ENCODE measurements around the gene TRMT44. TPM values are rescaled to one million over a fixed set of nuclear protein-coding genes. Genes with fewer than 3 reads are reported as not detected.
A peak's percentile ranks its signal among the peaks of the same experiment; 100 is the strongest.

TRMT44 gene
- total RNA-seq, 3 donors from 2014 or later = 14.0 to 21.7 (median 17.1) TPM

DNA sequence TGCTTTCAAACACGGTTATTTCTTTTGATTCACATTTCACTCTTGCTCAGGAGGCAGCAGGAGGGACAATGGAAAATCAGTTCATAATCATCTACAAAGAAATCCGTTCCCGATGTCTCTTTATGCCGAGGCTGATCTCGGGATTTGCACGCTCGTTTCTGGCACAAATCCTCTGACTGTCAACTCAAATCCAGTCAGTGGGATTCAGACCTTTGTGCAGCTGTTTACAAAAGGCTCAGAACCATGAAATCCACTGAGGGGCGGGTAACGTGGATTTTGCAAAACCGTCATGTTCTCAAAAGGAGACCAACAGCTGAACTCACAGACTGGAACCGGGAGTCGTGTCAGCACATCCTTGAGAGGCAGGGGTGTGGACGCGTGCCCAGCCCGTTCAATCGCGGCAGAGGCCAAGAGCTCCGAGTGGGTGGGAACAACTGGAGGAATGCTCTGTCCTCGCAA, 46.5 kb upstream of the TRMT44 start:
- Histone ChIP-seq H3K9me3 (no peaks in the 10 kb centered on the region), H3K4me1 (ENCODE audit: low read depth) (no peaks in the 10 kb centered on the region), H3K36me3 (ENCODE audit: low read depth) (no peaks in the 10 kb centered on the region), H3K4me3 (no peak overlapping the region)
- ATAC-seq (peak; percentile 39), DNase-seq (peak; percentile 50 to 75 (median 60))
- intact Hi-C loops (cut with DNase I, micrococcal nuclease) = no loop called here
- TF ChIP-seq, protein P1, sequence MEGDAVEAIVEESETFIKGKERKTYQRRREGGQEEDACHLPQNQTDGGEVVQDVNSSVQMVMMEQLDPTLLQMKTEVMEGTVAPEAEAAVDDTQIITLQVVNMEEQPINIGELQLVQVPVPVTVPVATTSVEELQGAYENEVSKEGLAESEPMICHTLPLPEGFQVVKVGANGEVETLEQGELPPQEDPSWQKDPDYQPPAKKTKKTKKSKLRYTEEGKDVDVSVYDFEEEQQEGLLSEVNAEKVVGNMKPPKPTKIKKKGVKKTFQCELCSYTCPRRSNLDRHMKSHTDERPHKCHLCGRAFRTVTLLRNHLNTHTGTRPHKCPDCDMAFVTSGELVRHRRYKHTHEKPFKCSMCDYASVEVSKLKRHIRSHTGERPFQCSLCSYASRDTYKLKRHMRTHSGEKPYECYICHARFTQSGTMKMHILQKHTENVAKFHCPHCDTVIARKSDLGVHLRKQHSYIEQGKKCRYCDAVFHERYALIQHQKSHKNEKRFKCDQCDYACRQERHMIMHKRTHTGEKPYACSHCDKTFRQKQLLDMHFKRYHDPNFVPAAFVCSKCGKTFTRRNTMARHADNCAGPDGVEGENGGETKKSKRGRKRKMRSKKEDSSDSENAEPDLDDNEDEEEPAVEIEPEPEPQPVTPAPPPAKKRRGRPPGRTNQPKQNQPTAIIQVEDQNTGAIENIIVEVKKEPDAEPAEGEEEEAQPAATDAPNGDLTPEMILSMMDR (IDR thresholded peaks at IDR 0.05) = no peak

GRCh38 chr4:8394806-8395205, 45.8 kb upstream of the TRMT44 start:
- ATAC-seq (no peak), DNase-seq (no peak)
- intact Hi-C loops (cut with DNase I, micrococcal nuclease) = no loop called here
- H3K4me3 ChIP-seq = no peak overlapping the region
- TF ChIP-seq, protein P1 (IDR thresholded peaks at IDR 0.05) = no peak
- H3K9me3 ChIP-seq = no peaks in the 10 kb centered on the region
- H3K36me3 ChIP-seq (ENCODE audit: low read depth) = no peaks in the 10 kb centered on the region
- no peaks in the 10 kb centered on the region for H3K4me1 ChIP-seq (ENCODE audit: low read depth)

DNA sequence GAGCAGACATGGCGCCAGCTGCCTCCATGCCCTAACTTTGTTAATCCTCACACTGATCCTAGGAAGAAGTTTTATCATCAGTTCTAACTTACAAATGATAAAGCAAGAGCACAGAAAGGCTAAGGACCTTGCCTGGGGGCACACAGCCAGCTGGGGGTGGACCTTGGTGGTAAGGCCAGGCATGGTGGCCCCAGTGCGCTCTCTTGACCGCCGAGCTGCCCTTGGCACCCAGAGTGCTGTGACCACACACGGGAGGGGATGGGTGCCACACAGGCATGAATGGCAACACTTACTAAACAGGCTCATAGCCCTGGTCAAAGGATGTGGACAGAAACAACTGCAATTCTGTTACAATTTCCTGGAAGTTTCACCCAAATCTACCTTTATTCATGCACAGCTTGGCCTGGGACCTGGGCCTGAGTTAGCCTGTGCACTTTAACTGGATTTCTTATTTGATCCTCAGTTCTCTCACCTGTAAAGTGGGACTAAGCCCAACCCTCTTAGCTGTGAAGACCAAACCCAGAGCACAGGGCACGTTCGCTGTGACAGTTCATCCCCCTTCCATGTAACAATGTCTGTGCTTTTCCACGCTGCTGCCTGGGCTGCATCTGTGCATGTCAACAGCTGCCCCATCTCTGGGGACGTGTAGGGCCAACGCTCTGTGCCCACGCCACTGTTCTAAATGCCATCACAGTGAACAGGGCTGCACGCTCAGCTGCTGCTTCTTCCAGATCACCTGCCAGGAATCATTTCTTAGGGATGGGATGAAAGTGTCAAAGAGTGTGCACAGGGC, 44.9 kb upstream of the TRMT44 start:
- intact Hi-C loops (cut with DNase I, micrococcal nuclease) = no loop called here
- no peak for ATAC-seq
- TF ChIP-seq, protein P1 (IDR thresholded peaks at IDR 0.05) = no peak
- DNase-seq = no peak
- Histone ChIP-seq H3K4me3 (no peak overlapping the region), H3K36me3 (ENCODE audit: low read depth) (no peaks in the 10 kb centered on the region), H3K9me3 (no peaks in the 10 kb centered on the region), H3K4me1 (ENCODE audit: low read depth) (no peaks in the 10 kb centered on the region)

GRCh38 chr4:8396762-8397406, 43.7 kb upstream of the TRMT44 start:
- Histone ChIP-seq H3K4me1 (ENCODE audit: low read depth) (no peaks in the 10 kb centered on the region), H3K36me3 (ENCODE audit: low read depth) (no peaks in the 10 kb centered on the region), H3K4me3 (no peak overlapping the region), H3K9me3 (no peaks in the 10 kb centered on the region)
- intact Hi-C loops (cut with DNase I, micrococcal nuclease) = no loop called here
- no peak for DNase-seq
- ATAC-seq = no peak
- TF ChIP-seq, protein P1 (IDR thresholded peaks at IDR 0.05) = no peak

DNA sequence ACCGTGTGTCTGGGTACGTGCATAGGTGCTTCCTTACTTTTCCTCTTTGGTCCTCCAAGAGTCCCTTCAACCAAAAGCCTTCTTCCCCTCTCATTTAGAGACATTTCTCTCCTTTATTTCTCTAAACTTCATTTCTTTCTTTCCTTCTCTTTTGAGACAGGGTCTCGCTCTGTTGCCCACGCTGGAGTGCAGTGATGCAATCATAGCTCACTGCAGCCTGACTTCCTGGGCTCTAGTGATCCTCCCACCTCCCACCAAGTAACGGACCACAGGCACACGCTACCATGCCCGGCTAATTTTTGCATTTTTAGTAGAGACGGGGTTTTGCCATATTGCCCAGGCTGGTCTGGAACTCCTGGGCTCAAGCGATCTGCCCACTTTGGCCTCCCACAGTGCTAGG, 42.2 kb upstream of the TRMT44 start:
- TF ChIP-seq, protein P1 (IDR thresholded peaks at IDR 0.05) = no peak
- no peaks in the 10 kb centered on the region for H3K36me3 ChIP-seq (ENCODE audit: low read depth)
- ATAC-seq = no peak
- no peak overlapping the region for H3K4me3 ChIP-seq
- no peaks in the 10 kb centered on the region for H3K9me3 ChIP-seq
- no peak for DNase-seq
- H3K4me1 ChIP-seq (ENCODE audit: low read depth) = no peaks in the 10 kb centered on the region
- intact Hi-C loops (cut with DNase I, micrococcal nuclease) = no loop called here

Measured in mucosa of descending colon (tissue), 3 donors.